GM12878 (cell line): ENCODE data around the gene PGAM2. TPM values are rescaled to one million over a fixed set of nuclear protein-coding genes. Genes with fewer than 3 reads are reported as not detected.
A peak's percentile ranks its signal among the peaks of the same experiment; 100 is the strongest.
"Not testable (repeated sequence)": the region's sequence is repeated elsewhere in the genome, so short reads cannot be mapped to it uniquely, and the experiment has no call there.

Source experiments
- ATAC-seq: fragments of 200-7000 bp; cut with Tn5 transposase; 3 replicates; pipeline ENCODE4 v1.9.1; 2020; ENCODE audit warnings: mild to moderate bottlenecking, moderate library complexity
- BruUV-seq: library from RNA; stranded (reverse); fragments of 400-500 nt; replicated peaks from 2 replicates; lab custom pipeline; 2021; lab: Mats Ljungman, UMichigan
- CTCF ChIA-PET: fragments of 300-600 bp; sonication (Branson Sonifier 250); formaldehyde crosslinking; extraction: SDS; loops from one replicate; lab custom pipeline; 2021; ENCODE audit warnings: inconsistent platforms; lab: Yijun Ruan, JAX
- POLR2A ChIA-PET: fragments of 350-600 bp; formaldehyde crosslinking; extraction: SDS; loops from one replicate; lab custom pipeline; 2021; ENCODE audit warnings: inconsistent platforms; lab: Charles Lee
- RAD21 ChIA-PET: fragments of 300-600 bp; sonication (Branson Sonifier 250); formaldehyde crosslinking; loops from one replicate; lab custom pipeline; 2023; ENCODE audit warnings: antibody characterized with exemption; ENCODE audit not compliant: unreplicated experiment; lab: Charles Lee
- SMC1A ChIA-PET: fragments of 300-600 bp; sonication (Branson Sonifier 250); formaldehyde crosslinking; loops from one replicate; lab custom pipeline; 2023; ENCODE audit not compliant: unreplicated experiment, uncharacterized antibody; lab: Charles Lee
- DNase-seq: peaks from one replicate; pipeline ENCODE4 v3.0.0-alpha.2; 2011; ENCODE audit warnings: low read depth, low spot score
- FAIRE-seq: peaks from 3 replicates; lab custom pipeline; 2011; peaks lifted over from hg19 to GRCh38; lab: Jason Lieb, UNC
- H2AFZ ChIP-seq: 2 replicates; pipeline ENCODE4 v1.6.0; 2011; ENCODE audit warnings: low read depth, low read length, control low read depth; ENCODE audit not compliant: control insufficient read depth
- H3K27ac ChIP-seq: 2 replicates; pipeline ENCODE4 v1.5.1; 2011; ENCODE audit warnings: control low read depth; ENCODE audit not compliant: control insufficient read depth, insufficient read depth
- H3K27me3 ChIP-seq, 2 experiments: replicated peaks in 1 of 2; 2 replicates each; pipeline versions ENCODE4 v1.6.0 to v1.6.1; 2011; ENCODE audit warnings: low read length in 1 of 2; ENCODE audit not compliant: control insufficient read depth in 2 of 2, insufficient read depth in 2 of 2
- H3K36me3 ChIP-seq, 2 experiments: 2 replicates each; pipeline ENCODE4 v1.5.1; 2011; ENCODE audit warnings: low read length in 1 of 2; ENCODE audit not compliant: control insufficient read depth in 2 of 2, insufficient read depth in 2 of 2
- H3K4me1 ChIP-seq: 2 replicates; pipeline ENCODE4 v1.6.1; 2011; ENCODE audit warnings: mild to moderate bottlenecking, low read length, moderate library complexity, mixed read lengths; ENCODE audit not compliant: control insufficient read depth, insufficient read depth
- H3K4me2 ChIP-seq: 2 replicates; pipeline ENCODE4 v1.6.0; 2011; ENCODE audit warnings: control low read depth; ENCODE audit not compliant: control insufficient read depth, insufficient read depth
- H3K4me3 ChIP-seq: fragments of 200-600 bp; sonication (generic); 2 replicates; pipeline ENCODE4 v1.5.1; 2016
- H3K79me2 ChIP-seq: 2 replicates; pipeline ENCODE4 v1.6.0; 2011; ENCODE audit warnings: low read length; ENCODE audit not compliant: control insufficient read depth, insufficient read depth
- H3K9ac ChIP-seq: 2 replicates; pipeline ENCODE4 v1.8.0; 2011; ENCODE audit warnings: low read length, control low read depth, mixed read lengths; ENCODE audit not compliant: control insufficient read depth, insufficient read depth
- H3K9me3 ChIP-seq: replicated peaks from 3 replicates; pipeline ENCODE4 v1.5.1; 2011; ENCODE audit warnings: mild to moderate bottlenecking, low read length; ENCODE audit not compliant: control insufficient read depth, insufficient read depth
- H4K20me1 ChIP-seq: 2 replicates; pipeline ENCODE4 v1.6.0; 2011; ENCODE audit not compliant: control insufficient read depth, insufficient read depth
- FOXK2 ChIP-seq: fragments of 450-650 bp; IDR thresholded peaks from 2 replicates; pipeline ENCODE4 v1.6.1; 2017; ENCODE audit warnings: mild to moderate bottlenecking, moderate library complexity
- HDGF ChIP-seq: fragments of 450-650 bp; IDR thresholded peaks from 2 replicates; pipeline ENCODE4 v1.6.1; 2016; ENCODE audit warnings: antibody characterized with exemption
- MXI1 ChIP-seq: fragments of 150-350 bp; IDR thresholded peaks from 2 replicates; pipeline ENCODE4 v1.6.1; 2011; ENCODE audit warnings: low read depth, mild to moderate bottlenecking, inconsistent platforms, low read length, improper control_type of control experiment
- NBN ChIP-seq: fragments of 450-650 bp; IDR thresholded peaks from 2 replicates; pipeline ENCODE4 v1.6.1; 2016
- WGBS: methylation state at CpG from one replicate; pipeline ENCODE4 v1.1.6; 2016; ENCODE audit warnings: low lambda C conversion rate; ENCODE audit not compliant: insufficient replicate concordance, insufficient coverage; ENCODE audit errors: missing lambda C conversion rate; 5-methylcytosine and 5-hydroxymethylcytosine counted together
- in situ Hi-C: fragments of 300-500 bp; cut with MboI; formaldehyde crosslinking; loops from 9 replicates; pipeline ENCODE4 v1.14.3; 2018; ENCODE audit warnings: mixed read lengths
- intact Hi-C: fragments of 100-400 bp; cut with micrococcal nuclease; formaldehyde crosslinking; loops from one replicate; pipeline ENCODE4 v1.14.2; 2022; ENCODE audit not compliant: unreplicated experiment
- polyA plus RNA-seq, 11 experiments: library from polyadenylated mRNA; depleted of rRNA in 4 of 11; unstranded in 6 of 11; stranded (reverse) in 5 of 11; fragments of >200 nt; fragmentation: Nextera tagmentation in 4 of 11; fragmentation: Illumina TruSeq in 1 of 11; extraction: Ambion mirVana in 4 of 11; extraction: Trizol in 1 of 11; gene quantifications; 1 replicate in 1 of 11; 2 replicates in 10 of 11; pipeline versions ENCODE4 v1.2.1 to v1.2.3, GENCODE V29; 2011 to 2016; ENCODE audit warnings: inconsistent platforms in 2 of 11, missing spikeins in 2 of 11, low read depth in 1 of 11
- total RNA-seq, 4 experiments: library from RNA; depleted of rRNA in 3 of 4; stranded (reverse); fragments of >200 nt in 3 of 4; fragmentation: Illumina TruSeq in 1 of 4; extraction: Trizol in 1 of 4; gene quantifications; 2 replicates each; pipeline versions ENCODE4 v1.2.1 to v1.2.3, GENCODE V29; 2013 to 2021
- TF ChIP-seq, protein P1 (sequence below): fragments of 450-650 bp; conservative IDR thresholded peaks from 2 replicates; pipeline ENCODE4 v1.6.1; 2017; ENCODE audit warnings: mild to moderate bottlenecking, moderate library complexity
- TF ChIP-seq, protein P2 (sequence below): fragments of 450-650 bp; IDR thresholded peaks from 2 replicates; pipeline ENCODE4 v1.6.1; 2016; ENCODE audit warnings: mild to moderate bottlenecking

The PGAM2 gene
- total and polyA plus RNA-seq, 10 of the 15 experiments (the other 5 are each of a cell fraction or from before 2014, with no cell fraction given), result not detected

DNA sequence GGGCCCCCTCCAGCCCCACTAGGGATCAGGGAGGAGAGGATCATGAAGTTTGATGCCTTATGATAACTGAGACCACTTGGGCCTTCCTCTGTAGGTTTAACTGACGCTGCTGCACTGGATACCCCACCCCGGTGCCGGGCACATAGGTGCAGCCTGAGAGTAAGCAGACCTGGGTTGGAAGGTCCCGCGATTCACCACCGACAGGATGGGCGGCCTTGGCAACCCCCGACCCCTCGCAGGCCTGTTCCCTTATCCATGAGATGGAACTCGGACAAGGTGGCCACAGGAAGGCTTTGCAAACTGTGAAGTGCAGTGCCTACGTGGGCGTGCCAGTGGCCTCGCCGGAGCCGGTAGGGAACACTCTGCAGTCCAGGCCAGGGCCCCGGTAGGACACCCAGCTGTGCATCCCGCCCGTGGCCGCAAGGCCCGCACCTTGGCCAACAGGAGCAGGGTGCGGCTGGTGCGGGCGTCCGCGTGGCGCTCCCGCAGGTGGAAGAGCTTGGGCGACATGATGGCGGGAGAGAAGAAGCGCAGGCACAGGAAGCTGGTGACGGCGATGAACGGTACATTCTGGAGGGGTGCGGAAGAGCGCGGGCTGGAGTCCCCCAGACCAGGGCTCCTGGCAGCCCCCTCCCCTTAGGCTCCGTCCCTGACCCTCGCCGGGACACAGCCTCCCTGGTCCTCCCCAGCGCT lies 25.4 kb downstream of the PGAM2 start:
- Histone ChIP-seq H3K4me2 (peak overlapping the region; percentile 48; the same call in 1 of the 2 replicates), H3K9ac (peak overlapping the region; percentile 20; the same call in 1 of the 2 replicates)
- H3K36me3 ChIP-seq, BruUV-seq, DNase-seq, H3K27ac ChIP-seq, H2AFZ ChIP-seq, in situ Hi-C loops, H3K4me1 ChIP-seq, H3K4me3 ChIP-seq, CTCF ChIA-PET, H4K20me1 ChIP-seq, SMC1A ChIA-PET, H3K27me3 ChIP-seq, H3K9me3 ChIP-seq, RAD21 ChIA-PET, POLR2A ChIA-PET, intact Hi-C loops, FAIRE-seq, H3K79me2 ChIP-seq: not testable (repeated sequence)
- WGBS, result 1% methylated on average over 15 of the region's 40 CpGs
- ATAC-seq, result peak; percentile 17

DNA sequence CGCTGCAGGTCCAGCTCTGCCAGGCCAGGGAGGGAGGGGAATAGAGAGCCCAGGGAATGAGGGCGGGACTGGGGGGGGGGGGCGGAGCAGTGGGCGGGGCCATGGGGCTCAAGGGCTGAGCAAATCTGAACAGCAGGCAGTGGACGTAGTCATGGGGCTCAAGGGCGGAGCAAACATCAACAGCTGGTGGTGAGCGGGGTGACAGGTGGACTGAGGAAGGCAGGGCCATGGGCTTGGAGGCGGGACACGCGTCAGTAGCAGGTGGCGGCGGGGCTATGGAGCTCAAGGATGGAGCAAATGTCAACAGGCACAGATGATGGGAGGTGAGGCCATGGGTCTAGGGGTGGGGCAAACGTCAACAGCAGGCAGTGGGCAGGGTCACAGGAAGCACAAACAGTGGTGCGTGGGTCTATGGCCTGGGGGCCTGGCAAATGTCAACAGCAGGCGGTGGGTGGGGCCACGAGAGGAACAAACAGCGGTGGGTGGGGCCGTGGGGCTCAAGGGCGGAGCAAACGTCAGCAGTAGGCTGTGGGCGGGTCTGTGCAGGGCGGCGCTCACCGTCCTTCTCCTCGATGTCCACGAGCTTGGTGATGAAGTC lies 26.3 kb downstream of the PGAM2 start:
- H3K79me2 ChIP-seq, H3K9ac ChIP-seq, H4K20me1 ChIP-seq, POLR2A ChIA-PET, intact Hi-C loops, H3K4me1 ChIP-seq, H3K4me2 ChIP-seq, H3K27ac ChIP-seq, BruUV-seq, H2AFZ ChIP-seq, H3K36me3 ChIP-seq, FAIRE-seq, in situ Hi-C loops, H3K9me3 ChIP-seq, H3K27me3 ChIP-seq: not testable (repeated sequence)
- peak overlapping the region; percentile 20; the same call in 1 of the 2 replicates for H3K4me3 ChIP-seq
- peak; percentile 41 for DNase-seq
- TF ChIP-seq MXI1, result 0 out of 2 replicates have a peak, but pooled peaks have one; percentile 38
- TF ChIP-seq, protein P1, sequence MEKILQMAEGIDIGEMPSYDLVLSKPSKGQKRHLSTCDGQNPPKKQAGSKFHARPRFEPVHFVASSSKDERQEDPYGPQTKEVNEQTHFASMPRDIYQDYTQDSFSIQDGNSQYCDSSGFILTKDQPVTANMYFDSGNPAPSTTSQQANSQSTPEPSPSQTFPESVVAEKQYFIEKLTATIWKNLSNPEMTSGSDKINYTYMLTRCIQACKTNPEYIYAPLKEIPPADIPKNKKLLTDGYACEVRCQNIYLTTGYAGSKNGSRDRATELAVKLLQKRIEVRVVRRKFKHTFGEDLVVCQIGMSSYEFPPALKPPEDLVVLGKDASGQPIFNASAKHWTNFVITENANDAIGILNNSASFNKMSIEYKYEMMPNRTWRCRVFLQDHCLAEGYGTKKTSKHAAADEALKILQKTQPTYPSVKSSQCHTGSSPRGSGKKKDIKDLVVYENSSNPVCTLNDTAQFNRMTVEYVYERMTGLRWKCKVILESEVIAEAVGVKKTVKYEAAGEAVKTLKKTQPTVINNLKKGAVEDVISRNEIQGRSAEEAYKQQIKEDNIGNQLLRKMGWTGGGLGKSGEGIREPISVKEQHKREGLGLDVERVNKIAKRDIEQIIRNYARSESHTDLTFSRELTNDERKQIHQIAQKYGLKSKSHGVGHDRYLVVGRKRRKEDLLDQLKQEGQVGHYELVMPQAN, result peak; percentile 76; the same call in 1 of the 2 replicates
- TF ChIP-seq FOXK2, result peak; percentile 91
- TF ChIP-seq NBN, result peak; percentile 48; the same call in 1 of the 2 replicates
- TF ChIP-seq HDGF, result peak; percentile 99
- TF ChIP-seq, protein P2, sequence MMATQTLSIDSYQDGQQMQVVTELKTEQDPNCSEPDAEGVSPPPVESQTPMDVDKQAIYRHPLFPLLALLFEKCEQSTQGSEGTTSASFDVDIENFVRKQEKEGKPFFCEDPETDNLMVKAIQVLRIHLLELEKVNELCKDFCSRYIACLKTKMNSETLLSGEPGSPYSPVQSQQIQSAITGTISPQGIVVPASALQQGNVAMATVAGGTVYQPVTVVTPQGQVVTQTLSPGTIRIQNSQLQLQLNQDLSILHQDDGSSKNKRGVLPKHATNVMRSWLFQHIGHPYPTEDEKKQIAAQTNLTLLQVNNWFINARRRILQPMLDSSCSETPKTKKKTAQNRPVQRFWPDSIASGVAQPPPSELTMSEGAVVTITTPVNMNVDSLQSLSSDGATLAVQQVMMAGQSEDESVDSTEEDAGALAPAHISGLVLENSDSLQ, result peak; percentile 73
- CTCF ChIA-PET, result interaction anchor here (0.6 kb wide), 1 partner anchor 131 kb away, joined by 3 read pairs; no protein-coding TSS in a partner anchor
- ATAC-seq, result peak; percentile 87
- WGBS, result 8% methylated on average over 8 of the region's 26 CpGs
- SMC1A ChIA-PET, result interaction anchor here (0.6 to 0.7 kb wide), 2 partner anchors 60 to 82 kb away, joined by 3 read pairs; no protein-coding TSS in a partner anchor
- RAD21 ChIA-PET, result interaction anchor here (0.7 to 0.9 kb wide), 2 partner anchors 84 to 157 kb away, joined by 3 to 4 read pairs; no protein-coding TSS in a partner anchor
